GM13977 (cell line): ENCODE data around the gene RFC3.
"Not testable (repeated sequence)": the region's sequence is repeated elsewhere in the genome, so short reads cannot be mapped to it uniquely, and the experiment has no call there.

Experiments used
- DNase-seq: peaks from one replicate; pipeline ENCODE4 v3.0.0; 2012; ENCODE audit warnings: low spot score
- CTCF ChIP-seq: IDR thresholded peaks from 2 replicates; pipeline ENCODE4 v1.5.1; 2012; ENCODE audit warnings: mild to moderate bottlenecking, control low read depth; ENCODE audit not compliant: insufficient read depth; ENCODE audit errors: extremely low read depth, missing control alignments
- in situ Hi-C: fragments of 300-500 bp; cut with MboI; formaldehyde crosslinking; loops from one replicate; pipeline ENCODE4 v1.12.0; 2022; ENCODE audit warnings: low sequenced_read_pairs, low pct_unique_long_range_greater_than_20kb, mixed read lengths, inconsistent platforms; ENCODE audit not compliant: unreplicated experiment

RFC3 gene

GRCh38 chr13:33782631-33783030 is 35.3 kb upstream of the RFC3 start:
- in situ Hi-C loops, result no loop called here
- no peak for TF ChIP-seq CTCF

GRCh38 chr13:33783212-33783611 is 34.7 kb upstream of the RFC3 start:
- in situ Hi-C loops, result not testable (repeated sequence)

More at GRCh38 chr13:33782631-33783030, 35.3 kb upstream of the RFC3 start:
- no peak for DNase-seq

GRCh38 chr13:33784738-33785137 is 33.2 kb upstream of the RFC3 start:
- in situ Hi-C loops, result no loop called here
- no peak for DNase-seq
- no peak for TF ChIP-seq CTCF

More at GRCh38 chr13:33783212-33783611, 34.7 kb upstream of the RFC3 start:
- not testable (repeated sequence) for DNase-seq

GRCh38 chr13:33785384-33785783 is 32.6 kb upstream of the RFC3 start:
- no peak for TF ChIP-seq CTCF
- in situ Hi-C loops, result no loop called here
- no peak for DNase-seq

- DNase-seq, result no peak
- TF ChIP-seq CTCF, result no peak
- in situ Hi-C loops, result no loop called here
These were observed 30.8 kb upstream of the RFC3 start for GRCh38 chr13:33787051-33787591.

GRCh38 chr13:33789066-33789606 is 28.8 kb upstream of the RFC3 start:
- in situ Hi-C loops, result no loop called here
- TF ChIP-seq CTCF, result no peak
- DNase-seq, result no peak

- DNase-seq, result no peak
- in situ Hi-C loops, result no loop called here
- TF ChIP-seq CTCF, result no peak
These were observed 28.2 kb upstream of the RFC3 start for GRCh38 chr13:33789739-33790138.
